Measurements from ENCODE around the gene MAP3K6.
"Not testable (repeated sequence)": the region's sequence is repeated elsewhere in the genome, so short reads cannot be mapped to it uniquely, and the experiment has no call there.

MAP3K6 gene

DNA sequence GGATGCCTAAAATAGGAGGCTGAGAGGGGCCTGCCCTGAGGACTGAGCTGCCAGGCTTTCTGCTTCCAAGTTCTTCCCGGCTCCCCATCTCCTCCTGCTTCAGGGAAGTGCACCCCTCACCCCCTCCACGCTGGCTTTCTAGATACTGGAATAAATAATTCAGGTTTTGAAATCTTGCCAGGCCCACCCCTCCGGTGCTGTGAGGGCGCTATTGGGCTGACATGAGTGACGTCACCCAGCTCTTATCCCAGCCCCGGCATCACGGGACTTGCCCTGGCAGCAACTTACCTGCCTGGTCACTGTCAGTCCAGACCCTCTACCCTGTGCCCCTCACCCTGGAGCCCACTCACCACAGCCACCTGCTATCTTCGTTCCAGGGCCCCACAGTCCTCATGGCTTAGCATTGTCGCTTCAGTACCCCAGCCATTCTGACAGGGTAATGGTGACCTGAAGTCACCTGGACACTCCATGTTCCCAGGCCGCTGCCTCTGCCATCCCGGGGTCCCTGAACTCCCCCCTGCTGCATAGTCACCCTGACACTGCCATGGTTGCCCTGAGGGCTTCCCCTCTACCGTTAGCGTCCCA, 24.8 kb upstream of the MAP3K6 start:
- Mint-ChIP-seq H3K9me3 (no peaks in the 10 kb centered on the region), H3K27me3 (no peaks in the 10 kb centered on the region), H3K4me3 (peak overlapping the region; percentile 81), H3K27ac (peak overlapping the region; percentile 88), H3K4me1 (peaks cover 11% of the 10 kb centered on the region), H3K36me3 (ENCODE audit: low read depth) (no peaks in the 10 kb centered on the region)
- ATAC-seq (no peak), DNase-seq (peak; percentile 33)

- ATAC-seq (no peak), DNase-seq (peak; percentile 81)
- no peaks in the 10 kb centered on the region for H3K36me3 Mint-ChIP-seq (ENCODE audit: low read depth)
- H3K4me3 Mint-ChIP-seq = no peak overlapping the region
- H3K27me3 Mint-ChIP-seq = no peaks in the 10 kb centered on the region
- peak overlapping the region; percentile 52 for H3K27ac Mint-ChIP-seq
- no peaks in the 10 kb centered on the region for H3K9me3 Mint-ChIP-seq
- H3K4me1 Mint-ChIP-seq = peaks cover 9% of the 10 kb centered on the region
These were observed 21.7 kb upstream of the MAP3K6 start for GRCh38 chr1:27388337-27389005.

- not testable (repeated sequence) for H3K4me3 Mint-ChIP-seq; H3K27me3 Mint-ChIP-seq; ATAC-seq; H3K36me3 Mint-ChIP-seq (ENCODE audit: low read depth); H3K27ac Mint-ChIP-seq; H3K9me3 Mint-ChIP-seq; DNase-seq; H3K4me1 Mint-ChIP-seq
These were observed 18.0 kb upstream of the MAP3K6 start for GRCh38 chr1:27384797-27385196.

GRCh38 chr1:27383661-27384060, 16.9 kb upstream of the MAP3K6 start:
- Mint-ChIP-seq H3K4me1 (peaks cover 2% of the 10 kb centered on the region), H3K9me3 (no peaks in the 10 kb centered on the region), H3K36me3 (ENCODE audit: low read depth) (no peaks in the 10 kb centered on the region), H3K27ac (no peak overlapping the region), H3K4me3 (no peak overlapping the region), H3K27me3 (no peaks in the 10 kb centered on the region)
- no peak for ATAC-seq
- no peak for DNase-seq

DNA sequence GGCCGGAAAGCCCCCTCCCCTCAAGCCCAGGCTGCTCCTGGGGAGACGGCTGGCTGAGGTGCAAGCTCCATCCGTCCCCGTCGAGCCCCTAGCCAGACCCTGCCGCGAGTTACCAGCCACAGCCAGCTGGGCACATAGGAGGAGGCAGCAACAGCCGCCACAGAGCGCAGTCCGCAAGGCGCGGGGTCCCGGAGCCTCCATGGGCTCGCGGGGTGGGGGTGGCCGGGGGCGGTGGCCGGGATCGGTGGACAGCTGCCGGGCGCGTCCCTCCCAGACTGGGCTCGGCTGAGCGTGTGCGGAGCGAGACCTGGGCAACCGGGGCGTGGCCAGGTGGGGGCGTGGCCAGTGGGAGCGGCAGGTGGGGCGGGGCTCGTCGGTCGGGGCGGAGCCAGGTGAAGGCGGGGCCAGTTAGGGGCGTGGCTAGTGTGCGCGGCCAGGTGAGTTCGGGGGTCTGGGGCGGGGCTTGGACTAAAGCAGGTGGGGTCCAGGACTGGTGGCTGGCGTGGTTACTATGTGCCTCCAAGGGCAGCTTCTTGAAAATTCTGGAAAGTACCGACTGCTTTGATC, 16.4 kb upstream of the MAP3K6 start, which contains the start of gene CD164L2:
Gene CD164L2, minus strand, starts transcription at position 295 of the 567 bp plus-strand sequence. Its CDS starts 94 bp downstream, at position 201.
- Mint-ChIP-seq H3K4me1 (peaks cover 2% of the 10 kb centered on the region), H3K9me3 (no peaks in the 10 kb centered on the region), H3K4me3 (no peak within 1 kb of the TSS), H3K27me3 (no peaks in the 10 kb centered on the region), H3K36me3 (ENCODE audit: low read depth) (no peaks in the 10 kb centered on the region), H3K27ac (no peak within 1 kb of the TSS)
- DNase-seq (peak; percentile 64), ATAC-seq (no peak)

DNA sequence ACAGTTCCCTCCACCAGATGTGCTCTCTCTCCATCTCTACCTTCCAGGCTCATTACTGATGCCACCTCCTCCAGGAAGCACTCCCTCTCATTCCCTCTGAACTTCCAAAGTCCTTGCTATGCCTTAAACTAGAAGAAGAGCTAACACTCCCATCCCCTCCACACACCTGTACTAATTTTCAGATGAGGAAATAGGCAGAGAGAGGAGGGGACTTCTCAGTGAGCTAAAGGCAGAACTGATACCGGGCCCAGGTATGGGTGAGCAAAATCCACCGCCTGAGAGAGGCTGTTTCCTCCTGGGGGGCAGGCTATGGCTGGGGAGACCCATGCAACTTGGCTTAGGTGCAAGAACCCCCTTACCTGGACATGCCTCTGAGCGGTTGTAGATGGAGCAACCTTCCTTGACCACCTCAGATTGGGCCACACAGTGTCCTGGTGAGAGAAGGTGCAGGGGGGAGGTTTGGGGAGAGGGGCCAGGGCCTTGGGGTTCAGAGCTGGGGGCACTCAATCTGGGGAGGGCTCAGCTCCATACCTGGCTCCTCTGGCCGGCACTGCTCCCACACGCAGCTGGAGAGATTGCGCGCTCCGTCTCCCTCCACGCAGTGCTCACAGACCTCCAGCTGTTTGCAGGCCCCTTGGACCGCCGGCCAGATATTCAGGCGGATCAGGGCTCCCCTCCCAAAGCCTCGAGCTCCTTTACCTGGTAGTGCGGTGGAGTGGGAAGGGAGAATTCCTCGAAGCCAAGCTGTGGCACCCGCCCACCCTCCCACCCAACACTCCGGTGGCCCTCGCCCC, 15.4 kb upstream of the MAP3K6 start:
- Mint-ChIP-seq H3K27ac (no peak overlapping the region), H3K4me1 (peaks cover 2% of the 10 kb centered on the region), H3K36me3 (ENCODE audit: low read depth) (no peaks in the 10 kb centered on the region), H3K4me3 (no peak overlapping the region), H3K9me3 (no peaks in the 10 kb centered on the region), H3K27me3 (no peaks in the 10 kb centered on the region)
- ATAC-seq (no peak), DNase-seq (no peak)

- no peaks in the 10 kb centered on the region for H3K9me3 Mint-ChIP-seq
- no peaks in the 10 kb centered on the region for H3K27me3 Mint-ChIP-seq
- H3K27ac Mint-ChIP-seq = no peak overlapping the region
- ATAC-seq = peak; percentile 11
- no peak for DNase-seq
- no peaks in the 10 kb centered on the region for H3K36me3 Mint-ChIP-seq (ENCODE audit: low read depth)
- no peak overlapping the region for H3K4me3 Mint-ChIP-seq
- peaks cover 2% of the 10 kb centered on the region for H3K4me1 Mint-ChIP-seq
These were observed 14.3 kb upstream of the MAP3K6 start for GRCh38 chr1:27380766-27381733.

- Mint-ChIP-seq H3K4me3 (no peak overlapping the region), H3K36me3 (ENCODE audit: low read depth) (no peaks in the 10 kb centered on the region), H3K9me3 (no peaks in the 10 kb centered on the region), H3K27me3 (no peaks in the 10 kb centered on the region), H3K4me1 (peaks cover 2% of the 10 kb centered on the region), H3K27ac (no peak overlapping the region)
- ATAC-seq (no peak), DNase-seq (no peak)
These were observed 13.5 kb upstream of the MAP3K6 start for GRCh38 chr1:27380224-27380623.

GRCh38 chr1:27379564-27380122, 12.9 kb upstream of the MAP3K6 start:
- Mint-ChIP-seq H3K4me1 (peaks cover 2% of the 10 kb centered on the region), H3K9me3 (no peaks in the 10 kb centered on the region), H3K4me3 (no peak overlapping the region), H3K36me3 (ENCODE audit: low read depth) (no peaks in the 10 kb centered on the region), H3K27ac (no peak overlapping the region), H3K27me3 (no peaks in the 10 kb centered on the region)
- ATAC-seq (no peak), DNase-seq (no peak)

DNA sequence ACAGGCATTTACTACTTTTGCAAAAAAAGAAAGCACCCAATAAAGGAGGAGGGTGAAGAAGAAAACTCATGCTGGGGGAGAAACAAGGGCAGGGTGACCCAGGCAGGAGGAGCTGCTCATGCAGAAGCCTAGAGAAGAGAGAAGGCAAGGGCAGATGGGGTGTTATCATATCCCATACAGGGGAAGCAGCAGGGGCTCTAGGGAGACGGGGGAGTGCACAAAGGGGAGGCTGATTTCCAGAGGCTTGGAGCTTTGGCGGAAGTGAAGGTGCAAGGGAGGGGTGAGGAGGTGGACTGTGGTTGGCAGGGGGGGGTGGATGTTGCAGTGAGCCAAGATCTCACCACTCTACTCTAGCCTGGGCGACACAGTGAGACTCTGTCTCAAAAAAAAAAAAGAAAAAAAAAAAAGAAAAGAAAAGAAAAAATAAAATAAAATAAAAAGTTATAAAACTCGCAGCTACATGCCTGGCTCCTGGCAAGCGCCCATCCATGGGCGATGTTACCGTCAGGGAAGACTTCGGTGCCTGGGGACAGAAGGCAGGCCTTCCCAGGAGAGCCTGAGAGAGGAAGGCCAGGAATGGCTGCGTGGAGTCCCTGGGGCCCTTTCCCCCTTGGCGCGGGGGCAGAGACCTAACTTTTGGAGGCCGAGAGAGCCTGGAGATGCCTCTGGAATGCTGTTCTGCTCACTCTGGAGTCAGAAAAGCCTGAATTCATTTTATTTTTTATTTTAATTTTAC, 11.2 kb upstream of the MAP3K6 start:
- Mint-ChIP-seq H3K36me3 (ENCODE audit: low read depth) (no peaks in the 10 kb centered on the region), H3K27me3 (no peaks in the 10 kb centered on the region), H3K9me3 (no peaks in the 10 kb centered on the region), H3K4me1 (peaks cover 2% of the 10 kb centered on the region), H3K27ac (no peak overlapping the region), H3K4me3 (no peak overlapping the region)
- DNase-seq (no peak), ATAC-seq (no peak)

GRCh38 chr1:27374362-27375086, 7.8 kb upstream of the MAP3K6 start, which contains the start of gene FCN3:
Gene FCN3, minus strand, starts transcription at chr1:27374824. Its CDS starts 6 bp downstream, at chr1:27374818.
- no peaks in the 10 kb centered on the region for H3K27me3 Mint-ChIP-seq
- DNase-seq = no peak
- H3K9me3 Mint-ChIP-seq = no peaks in the 10 kb centered on the region
- H3K36me3 Mint-ChIP-seq (ENCODE audit: low read depth) = no peaks in the 10 kb centered on the region
- H3K27ac Mint-ChIP-seq = no peak within 1 kb of the TSS
- H3K4me1 Mint-ChIP-seq = peaks cover 6% of the 10 kb centered on the region
- ATAC-seq = no peak
- H3K4me3 Mint-ChIP-seq = no peak within 1 kb of the TSS

GRCh38 chr1:27372808-27373690, 6.3 kb upstream of the MAP3K6 start:
- no peak for DNase-seq
- no peaks in the 10 kb centered on the region for H3K9me3 Mint-ChIP-seq
- H3K27me3 Mint-ChIP-seq = no peaks in the 10 kb centered on the region
- H3K4me1 Mint-ChIP-seq = peaks cover 11% of the 10 kb centered on the region
- H3K4me3 Mint-ChIP-seq = no peak overlapping the region
- no peaks in the 10 kb centered on the region for H3K36me3 Mint-ChIP-seq (ENCODE audit: low read depth)
- no peak for ATAC-seq
- no peak overlapping the region for H3K27ac Mint-ChIP-seq

Measured in activated naive CD8-positive, alpha-beta T cell treated with anti-CD3 and anti-CD28 coated beads, Interleukin-2, amount 50 U/mL, for 24 hours (primary cell).